Lower leg skin (tissue), 3 donors: Measurements from ENCODE around the gene HNRNPU.

Experiments used
- POLR2A ChIP-seq, 2 donors: fragments of 450-650 bp; IDR thresholded peaks; one replicate each; pipeline ENCODE4 v1.6.1; 2016 to 2017; ENCODE audit warnings: antibody characterized with exemption in 2 of 2, mild to moderate bottlenecking in 1 of 2, moderate library complexity in 1 of 2
- TF ChIP-seq, protein P1 (sequence below), 3 donors: fragments of 450-650 bp; IDR thresholded peaks; one replicate each; pipeline ENCODE4 v1.5.1; 2016; ENCODE audit warnings: antibody characterized with exemption in 3 of 3, mild to moderate bottlenecking in 3 of 3, moderate library complexity in 2 of 3

- TF ChIP-seq, protein P1, sequence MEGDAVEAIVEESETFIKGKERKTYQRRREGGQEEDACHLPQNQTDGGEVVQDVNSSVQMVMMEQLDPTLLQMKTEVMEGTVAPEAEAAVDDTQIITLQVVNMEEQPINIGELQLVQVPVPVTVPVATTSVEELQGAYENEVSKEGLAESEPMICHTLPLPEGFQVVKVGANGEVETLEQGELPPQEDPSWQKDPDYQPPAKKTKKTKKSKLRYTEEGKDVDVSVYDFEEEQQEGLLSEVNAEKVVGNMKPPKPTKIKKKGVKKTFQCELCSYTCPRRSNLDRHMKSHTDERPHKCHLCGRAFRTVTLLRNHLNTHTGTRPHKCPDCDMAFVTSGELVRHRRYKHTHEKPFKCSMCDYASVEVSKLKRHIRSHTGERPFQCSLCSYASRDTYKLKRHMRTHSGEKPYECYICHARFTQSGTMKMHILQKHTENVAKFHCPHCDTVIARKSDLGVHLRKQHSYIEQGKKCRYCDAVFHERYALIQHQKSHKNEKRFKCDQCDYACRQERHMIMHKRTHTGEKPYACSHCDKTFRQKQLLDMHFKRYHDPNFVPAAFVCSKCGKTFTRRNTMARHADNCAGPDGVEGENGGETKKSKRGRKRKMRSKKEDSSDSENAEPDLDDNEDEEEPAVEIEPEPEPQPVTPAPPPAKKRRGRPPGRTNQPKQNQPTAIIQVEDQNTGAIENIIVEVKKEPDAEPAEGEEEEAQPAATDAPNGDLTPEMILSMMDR (IDR thresholded peaks at IDR 0.05), result no peak
- no peak for TF ChIP-seq POLR2A (IDR thresholded peaks at IDR 0.05)
Observed at GRCh38 chr1:244826712-244827111, 37.6 kb downstream of the HNRNPU start.
